Activated naive CD4-positive, alpha-beta T cell treated with anti-CD3 and anti-CD28 coated beads for 36 hours (primary cell): ENCODE results near the gene SFT2D1. TPM values are rescaled to one million over a fixed set of nuclear protein-coding genes. Genes with fewer than 3 reads are reported as not detected.

Source experiments
- CTCF ChIA-PET: fragments of 350-600 bp; sonication (Branson Sonifier 250); formaldehyde crosslinking; loops from one replicate; lab custom pipeline; 2021; ENCODE audit warnings: antibody characterized with exemption; lab: Charles Lee
- DNase-seq: peaks from one replicate; pipeline ENCODE4 v3.0.0-alpha.2; 2020
- H3K27ac Mint-ChIP-seq: one replicate; pipeline ENCODE4 v1.8.0; 2021; ENCODE audit warnings: mild to moderate bottlenecking, mixed read lengths
- H3K27me3 Mint-ChIP-seq: one replicate; pipeline ENCODE4 v1.8.0; 2021; ENCODE audit warnings: low read depth, mixed read lengths
- H3K36me3 Mint-ChIP-seq: one replicate; pipeline ENCODE4 v1.8.0; 2021; ENCODE audit warnings: low read depth, mixed read lengths
- H3K4me1 Mint-ChIP-seq: one replicate; pipeline ENCODE4 v1.8.0; 2021; ENCODE audit warnings: low read depth, mixed read lengths
- H3K4me3 Mint-ChIP-seq: one replicate; pipeline ENCODE4 v1.8.0; 2021; ENCODE audit warnings: mild to moderate bottlenecking, moderate library complexity, mixed read lengths
- H3K9me3 Mint-ChIP-seq: one replicate; pipeline ENCODE4 v1.8.0; 2021; ENCODE audit warnings: mixed read lengths
- intact Hi-C: fragments of 100-400 bp; cut with micrococcal nuclease; formaldehyde crosslinking; loops from one replicate; pipeline ENCODE4 v1.15.1; 2023
- total RNA-seq, 2 experiments: library from RNA; stranded (reverse); gene quantifications; one replicate each; pipeline ENCODE4 v1.2.3, GENCODE V29; 2021

The SFT2D1 gene
- total RNA-seq, 2 experiments from 2014 or later: 53.1 to 53.3 TPM

DNA sequence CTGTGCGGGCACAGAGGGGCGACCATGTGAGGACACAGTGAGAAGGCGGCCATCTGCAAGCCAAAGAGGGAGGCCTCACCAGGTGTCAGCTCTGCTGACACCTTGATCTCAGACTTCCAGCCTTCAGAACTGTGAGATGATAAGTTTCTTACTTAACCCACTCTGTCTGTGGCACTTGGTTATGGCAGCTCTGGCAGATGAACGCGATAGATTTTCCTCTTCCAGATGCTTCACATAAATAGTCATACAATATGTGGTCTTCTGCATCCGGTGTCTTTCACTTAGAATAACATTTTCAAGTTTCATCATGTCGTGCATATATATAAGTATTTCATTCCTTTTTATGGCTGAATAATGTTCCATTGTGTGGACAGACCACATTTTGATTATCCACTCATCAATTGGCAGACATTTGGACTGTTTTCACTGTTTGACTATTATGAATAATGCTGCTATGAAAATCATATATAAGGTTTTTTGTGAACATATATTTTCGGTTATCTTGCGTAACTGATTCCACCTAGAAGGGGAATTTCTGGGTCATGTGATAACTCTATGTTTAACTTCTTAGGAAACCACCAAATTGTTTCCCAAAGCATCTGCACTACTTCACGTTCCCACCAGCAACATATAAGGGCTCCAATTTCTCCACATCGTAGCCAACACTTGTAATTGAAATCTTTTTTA lies 64.3 kb downstream of the SFT2D1 start:
- CTCF ChIA-PET: interaction anchor here (4.5 kb wide), 1 partner anchor 122 kb away, joined by 60 read pairs; no protein-coding TSS in a partner anchor
- intact Hi-C loops: loop anchor here (5.0 to 10.0 kb wide), 2 partner anchors 391 to 497 kb away; no protein-coding TSS in a partner anchor

DNA sequence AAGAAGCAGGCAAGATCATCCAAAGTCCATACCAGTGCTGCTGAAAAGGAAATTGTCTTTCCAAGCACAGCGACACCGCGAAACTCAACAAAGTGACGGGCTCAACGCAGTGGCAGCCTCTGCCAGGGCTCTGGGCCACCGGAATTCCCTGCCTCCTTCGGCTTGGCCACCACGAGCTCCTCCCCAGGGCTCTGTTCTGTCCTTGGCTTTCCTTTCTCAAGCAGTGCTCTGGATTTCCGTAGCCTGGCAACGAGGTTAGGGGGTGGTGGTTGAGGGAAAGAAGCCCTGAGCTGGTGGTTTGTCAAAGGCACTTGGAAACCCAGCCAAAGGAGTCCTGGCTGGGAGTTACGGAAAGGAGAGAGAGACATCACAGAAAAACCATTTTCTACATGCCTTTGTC lies 65.3 kb downstream of the SFT2D1 start:
- Mint-ChIP-seq H3K4me1 (peaks cover 3% of the 10 kb centered on the region), H3K27me3 (no peaks in the 10 kb centered on the region), H3K36me3 (no peaks in the 10 kb centered on the region), H3K27ac (no peak overlapping the region), H3K9me3 (no peaks in the 10 kb centered on the region), H3K4me3 (no peak overlapping the region)
- intact Hi-C loops: loop anchor here (5.0 to 10.0 kb wide), 2 partner anchors 390 to 498 kb away; no protein-coding TSS in a partner anchor
- CTCF ChIA-PET: interaction anchor here (0.7 to 4.5 kb wide), 4 partner anchors 17 to 238 kb away, joined by 3 to 60 read pairs (median 3); no protein-coding TSS in a partner anchor
- no peak for DNase-seq

More for the DNA sequence above, 64.3 kb downstream of the SFT2D1 start:
- no peaks in the 10 kb centered on the region for H3K27me3 Mint-ChIP-seq
- no peaks in the 10 kb centered on the region for H3K9me3 Mint-ChIP-seq
- no peak for DNase-seq
- H3K27ac Mint-ChIP-seq: no peak overlapping the region
- H3K4me1 Mint-ChIP-seq: peaks cover 3% of the 10 kb centered on the region
- no peak overlapping the region for H3K4me3 Mint-ChIP-seq
- no peaks in the 10 kb centered on the region for H3K36me3 Mint-ChIP-seq

DNA sequence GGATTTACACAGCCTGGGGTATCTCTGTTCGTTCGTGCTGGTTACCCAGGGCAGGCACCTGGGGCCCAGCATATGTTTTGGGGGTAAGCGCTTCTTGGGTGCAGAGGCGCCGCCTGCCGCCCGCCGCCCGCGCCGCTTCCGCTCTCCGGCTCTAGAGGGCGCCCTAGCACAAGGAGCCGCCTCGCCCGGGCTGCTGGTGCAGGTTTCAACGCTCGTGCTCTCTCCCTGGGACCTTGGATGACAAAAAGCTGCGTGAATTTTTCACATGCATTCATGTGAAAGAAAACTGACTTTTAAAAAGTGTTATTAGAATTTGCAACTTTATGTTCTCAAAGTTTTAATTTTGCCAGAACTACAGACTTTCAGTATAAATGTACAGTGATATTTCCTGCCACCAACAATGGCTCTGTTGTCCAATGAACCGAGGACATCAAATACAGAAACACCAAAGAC lies 66.6 kb downstream of the SFT2D1 start:
- CTCF ChIA-PET: interaction anchor here (0.7 to 4.5 kb wide), 11 partner anchors 10 to 129 kb away, joined by 3 to 60 read pairs (median 3); no protein-coding TSS in a partner anchor

DNA sequence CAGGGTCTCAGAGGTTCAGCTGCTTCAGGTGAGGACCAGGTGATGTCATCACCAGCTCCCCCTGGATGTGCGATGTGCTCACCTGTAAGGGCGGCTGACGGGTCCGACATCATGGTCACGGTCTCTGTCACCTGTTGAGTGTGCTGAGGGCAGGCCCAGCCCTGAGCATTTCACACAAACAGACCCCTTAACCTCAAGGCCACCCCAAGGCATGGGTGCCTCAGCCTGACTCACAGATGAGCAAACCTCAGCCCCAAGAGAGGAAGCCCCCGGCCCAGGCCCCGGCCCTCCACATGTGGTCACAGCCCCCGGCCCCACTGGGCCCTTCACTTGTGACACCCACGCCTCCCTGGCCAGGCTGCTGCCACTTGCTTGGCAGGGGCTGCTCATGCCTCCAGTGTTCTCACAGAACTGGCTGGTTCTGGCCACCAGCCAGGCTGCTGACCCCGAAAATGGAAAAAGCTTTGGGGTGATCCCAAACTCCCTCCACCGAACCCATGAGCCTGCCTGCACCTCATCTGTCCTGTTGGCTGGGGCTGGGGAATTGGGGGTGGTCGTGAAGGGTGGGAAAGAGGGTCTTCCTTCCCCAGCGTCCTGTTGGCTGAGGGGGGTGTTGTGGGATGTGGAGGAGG lies 67.5 kb downstream of the SFT2D1 start:
- Mint-ChIP-seq H3K36me3 (no peaks in the 10 kb centered on the region), H3K27ac (no peak overlapping the region), H3K27me3 (no peaks in the 10 kb centered on the region), H3K9me3 (no peaks in the 10 kb centered on the region), H3K4me3 (no peak overlapping the region), H3K4me1 (peaks cover 3% of the 10 kb centered on the region)
- CTCF ChIA-PET: interaction anchor here (0.7 to 4.5 kb wide), 4 partner anchors 104 to 165 kb away, joined by 3 to 60 read pairs (median 6); no protein-coding TSS in a partner anchor
- intact Hi-C loops: loop anchor here (1.0 to 10.0 kb wide), 6 partner anchors 16 to 500 kb away; no protein-coding TSS in a partner anchor
- no peak for DNase-seq

More for the DNA sequence above, 66.6 kb downstream of the SFT2D1 start:
- Mint-ChIP-seq H3K27me3 (no peaks in the 10 kb centered on the region), H3K27ac (no peak overlapping the region), H3K4me3 (no peak overlapping the region), H3K9me3 (no peaks in the 10 kb centered on the region), H3K36me3 (no peaks in the 10 kb centered on the region), H3K4me1 (peaks cover 3% of the 10 kb centered on the region)
- intact Hi-C loops: loop anchor here (1.0 to 10.0 kb wide), 6 partner anchors 16 to 499 kb away; no protein-coding TSS in a partner anchor
- peak; percentile 78 for DNase-seq

DNA sequence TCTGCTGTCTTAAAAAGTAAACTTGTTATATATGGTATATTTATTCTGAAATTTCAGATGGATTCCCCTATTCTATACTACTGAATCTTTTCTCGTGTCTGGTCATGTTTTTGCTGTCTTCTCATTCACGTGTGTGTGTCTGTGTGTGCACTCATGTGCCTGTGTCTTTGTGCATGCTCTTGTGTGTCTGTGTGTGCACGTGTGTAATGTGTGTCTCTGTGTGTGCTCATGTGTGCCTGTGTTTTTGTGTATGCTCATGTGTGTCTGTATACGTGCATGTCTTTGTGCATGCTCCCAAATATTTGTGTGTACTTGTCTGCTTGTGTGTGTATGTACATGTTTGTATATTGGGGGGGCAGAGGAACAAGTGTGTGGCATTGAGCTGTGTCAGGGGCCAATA lies 68.2 kb downstream of the SFT2D1 start:
- Mint-ChIP-seq H3K27me3 (no peaks in the 10 kb centered on the region), H3K9me3 (no peaks in the 10 kb centered on the region), H3K4me3 (no peak overlapping the region), H3K27ac (no peak overlapping the region), H3K4me1 (peaks cover 3% of the 10 kb centered on the region), H3K36me3 (no peaks in the 10 kb centered on the region)
- intact Hi-C loops: loop anchor here (2.0 to 10.0 kb wide), 2 partner anchors 39 to 501 kb away; no protein-coding TSS in a partner anchor
- no peak for DNase-seq
- CTCF ChIA-PET: interaction anchor here (0.7 to 4.5 kb wide), 4 partner anchors 105 to 165 kb away, joined by 3 to 60 read pairs (median 6); no protein-coding TSS in a partner anchor

DNA sequence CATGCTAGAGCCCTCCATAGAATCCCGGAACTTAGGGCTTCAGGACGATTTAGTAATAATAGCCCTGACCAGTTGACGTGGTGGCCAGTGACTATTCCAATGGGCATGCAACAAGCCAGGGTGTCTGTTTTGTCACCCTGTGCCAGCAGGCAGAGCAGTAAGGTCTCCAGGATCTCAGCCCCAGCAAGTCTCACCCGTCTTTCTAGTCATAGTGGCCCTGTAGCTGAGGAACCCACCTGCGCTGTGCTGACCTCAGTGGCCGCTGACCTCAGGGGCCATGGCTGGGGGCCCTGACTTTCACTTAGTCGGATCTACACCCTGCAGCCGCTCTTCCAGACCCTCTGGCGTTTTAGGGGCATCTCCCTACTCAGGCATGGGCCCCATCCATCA lies 71.0 kb downstream of the SFT2D1 start:
- no peaks in the 10 kb centered on the region for H3K9me3 Mint-ChIP-seq
- H3K27me3 Mint-ChIP-seq: no peaks in the 10 kb centered on the region
- intact Hi-C loops: loop anchor here (10.0 kb wide), 1 partner anchor 503 kb away; no protein-coding TSS in a partner anchor
- H3K4me1 Mint-ChIP-seq: peaks cover 3% of the 10 kb centered on the region
- CTCF ChIA-PET: no interaction called here
- no peak overlapping the region for H3K27ac Mint-ChIP-seq
- H3K36me3 Mint-ChIP-seq: no peaks in the 10 kb centered on the region
- DNase-seq: no peak
- H3K4me3 Mint-ChIP-seq: no peak overlapping the region

DNA sequence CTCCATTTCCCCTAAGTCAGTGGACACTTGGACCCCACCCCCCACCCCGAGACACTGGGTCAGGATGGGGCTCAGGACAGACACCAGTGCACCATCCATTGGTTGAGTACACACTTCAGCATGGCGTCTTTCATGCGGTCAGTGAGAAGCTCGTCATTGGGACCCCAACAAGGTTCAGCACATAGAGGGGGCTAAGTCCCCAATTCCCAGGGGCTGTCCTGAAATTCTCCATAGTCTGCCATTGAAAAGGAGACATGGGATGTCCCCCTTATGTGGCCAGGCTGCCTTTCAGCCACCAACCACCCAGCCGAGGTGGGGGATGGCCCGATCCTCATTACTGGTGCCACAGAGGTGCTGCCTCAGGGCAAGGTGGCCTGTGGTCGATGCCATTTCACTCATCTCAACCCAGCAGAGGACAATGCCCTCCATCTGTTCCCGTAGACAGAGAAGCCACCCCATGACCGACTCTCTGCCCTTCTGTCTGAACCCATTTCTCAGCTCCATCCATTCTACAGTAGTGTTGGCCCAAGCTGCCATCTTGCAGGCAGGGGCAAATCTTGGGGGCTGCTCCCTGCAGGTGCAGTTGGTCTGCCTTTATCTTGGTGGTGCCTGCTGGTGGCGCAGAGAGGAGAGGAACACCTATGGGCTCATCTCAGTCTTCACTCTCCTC lies 71.5 kb downstream of the SFT2D1 start:
- intact Hi-C loops: loop anchor here (10.0 kb wide), 1 partner anchor 504 kb away; no protein-coding TSS in a partner anchor
- no peak for DNase-seq
- CTCF ChIA-PET: interaction anchor here (0.9 kb wide), 2 partner anchors 9 to 130 kb away, joined by 3 to 6 read pairs; no protein-coding TSS in a partner anchor
- Mint-ChIP-seq H3K9me3 (no peaks in the 10 kb centered on the region), H3K4me1 (peaks cover 1% of the 10 kb centered on the region), H3K27ac (no peak overlapping the region), H3K4me3 (no peak overlapping the region), H3K36me3 (no peaks in the 10 kb centered on the region), H3K27me3 (no peaks in the 10 kb centered on the region)

Other genes with a start within 250 kb of the SFT2D1 start
- gene TBXT, start 174.7 kb downstream of the SFT2D1 start, total RNA-seq: not detected
- not detected for gene PRR18, start 34.2 kb downstream of the SFT2D1 start, total RNA-seq
- 10 to 100 TPM; 16.6 to 18.7 TPM for gene MPC1, start 40.4 kb upstream of the SFT2D1 start, total RNA-seq
- gene RAMACL, start 244.1 kb upstream of the SFT2D1 start, total RNA-seq: under 1 TPM; 0.52 to 0.89 TPM